Measurements from ENCODE around the gene GLA.

The GLA gene

DNA sequence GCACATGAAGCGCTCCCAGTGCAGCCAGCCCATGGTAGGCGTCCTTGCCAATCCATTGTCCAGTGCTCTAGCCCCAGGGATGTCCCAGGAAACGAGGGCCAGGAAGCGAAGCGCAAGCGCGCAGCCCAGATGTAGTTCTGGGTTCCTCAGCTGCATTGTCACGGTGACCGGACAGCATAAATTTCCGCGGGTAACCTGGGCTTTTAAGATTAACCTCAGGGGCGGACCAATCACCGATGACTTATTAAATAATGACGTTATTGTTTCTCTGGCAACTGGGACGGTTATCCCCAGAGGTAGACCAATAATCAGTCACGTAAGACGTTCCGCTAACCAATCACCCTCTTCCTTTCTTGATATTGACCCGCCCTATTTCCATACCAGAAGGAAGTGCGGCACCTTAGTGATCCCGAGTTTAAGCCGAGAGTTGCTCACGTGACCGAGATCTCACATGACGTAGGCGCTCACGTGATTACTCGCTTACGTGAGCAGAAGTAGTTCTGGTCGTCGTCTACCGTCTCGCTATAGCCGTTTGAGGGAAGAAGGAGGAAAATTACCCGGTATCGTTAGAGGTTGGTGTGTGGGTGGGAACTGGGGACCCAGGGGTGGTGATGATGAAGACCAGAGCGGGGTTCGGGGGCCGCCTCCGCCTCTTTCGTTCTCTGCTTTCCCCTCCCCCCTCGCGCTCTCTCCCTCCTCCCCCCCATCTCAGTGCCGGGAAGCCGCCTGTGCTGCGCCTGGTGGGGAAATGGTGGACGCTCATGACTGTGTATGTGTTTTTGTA, at the start of gene GLA, which contains the start of gene HNRNPH2:
Gene GLA (minus strand): TSS at position 178 of the 784 bp plus-strand sequence. CDS start 22 bp downstream, at position 156.
Gene HNRNPH2 (plus strand): TSS at position 475 of the 784 bp plus-strand sequence. CDS start 3,767 bp downstream, outside the sequence.
- Histone ChIP-seq H3K27ac (peak within 1 kb of the TSS; percentile 84), H3K4me3 (ENCODE audit: low read depth, low read length) (peak within 1 kb of the TSS; percentile 73), H3K36me3 (peaks cover 4% of the 10 kb centered on the region), H3K9me3 (ENCODE audit: severe bottlenecking) (no peaks in the 10 kb centered on the region), H3K27me3 (ENCODE audit: insufficient read depth, low read depth, severe bottlenecking) (no peaks in the 10 kb centered on the region)
- TF ChIP-seq, protein P1, sequence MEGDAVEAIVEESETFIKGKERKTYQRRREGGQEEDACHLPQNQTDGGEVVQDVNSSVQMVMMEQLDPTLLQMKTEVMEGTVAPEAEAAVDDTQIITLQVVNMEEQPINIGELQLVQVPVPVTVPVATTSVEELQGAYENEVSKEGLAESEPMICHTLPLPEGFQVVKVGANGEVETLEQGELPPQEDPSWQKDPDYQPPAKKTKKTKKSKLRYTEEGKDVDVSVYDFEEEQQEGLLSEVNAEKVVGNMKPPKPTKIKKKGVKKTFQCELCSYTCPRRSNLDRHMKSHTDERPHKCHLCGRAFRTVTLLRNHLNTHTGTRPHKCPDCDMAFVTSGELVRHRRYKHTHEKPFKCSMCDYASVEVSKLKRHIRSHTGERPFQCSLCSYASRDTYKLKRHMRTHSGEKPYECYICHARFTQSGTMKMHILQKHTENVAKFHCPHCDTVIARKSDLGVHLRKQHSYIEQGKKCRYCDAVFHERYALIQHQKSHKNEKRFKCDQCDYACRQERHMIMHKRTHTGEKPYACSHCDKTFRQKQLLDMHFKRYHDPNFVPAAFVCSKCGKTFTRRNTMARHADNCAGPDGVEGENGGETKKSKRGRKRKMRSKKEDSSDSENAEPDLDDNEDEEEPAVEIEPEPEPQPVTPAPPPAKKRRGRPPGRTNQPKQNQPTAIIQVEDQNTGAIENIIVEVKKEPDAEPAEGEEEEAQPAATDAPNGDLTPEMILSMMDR (IDR thresholded peaks at IDR 0.05; ENCODE audit: low read depth, low read length) = no peak
- DNase-seq = peak; percentile 88

DNA sequence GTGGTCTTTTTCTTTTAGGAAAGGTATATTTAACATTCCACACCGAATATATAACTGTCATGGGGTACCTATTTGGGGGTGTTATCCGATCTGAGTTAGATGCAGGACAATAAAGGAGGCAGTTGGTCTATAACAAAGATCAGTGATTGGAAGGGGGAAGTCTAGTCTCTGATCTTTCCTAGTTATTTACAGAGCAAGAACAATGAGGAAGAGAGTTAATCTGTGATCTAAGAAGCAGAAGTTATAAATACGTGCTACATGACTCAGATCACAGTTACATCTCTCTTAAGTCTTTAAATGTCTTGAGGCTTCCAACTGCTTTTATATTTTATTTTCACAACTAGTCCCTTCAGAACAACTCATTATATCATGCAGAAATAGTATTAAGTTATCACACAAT, 44.3 kb upstream of the GLA start:
- Histone ChIP-seq H3K4me3 (ENCODE audit: low read depth, low read length) (no peak overlapping the region), H3K9me3 (ENCODE audit: severe bottlenecking) (peaks cover 2% of the 10 kb centered on the region), H3K36me3 (no peaks in the 10 kb centered on the region), H3K27me3 (ENCODE audit: insufficient read depth, low read depth, severe bottlenecking) (no peaks in the 10 kb centered on the region), H3K27ac (no peak overlapping the region)
- DNase-seq = no peak
- TF ChIP-seq, protein P1 (IDR thresholded peaks at IDR 0.05; ENCODE audit: low read depth, low read length) = no peak

DNA sequence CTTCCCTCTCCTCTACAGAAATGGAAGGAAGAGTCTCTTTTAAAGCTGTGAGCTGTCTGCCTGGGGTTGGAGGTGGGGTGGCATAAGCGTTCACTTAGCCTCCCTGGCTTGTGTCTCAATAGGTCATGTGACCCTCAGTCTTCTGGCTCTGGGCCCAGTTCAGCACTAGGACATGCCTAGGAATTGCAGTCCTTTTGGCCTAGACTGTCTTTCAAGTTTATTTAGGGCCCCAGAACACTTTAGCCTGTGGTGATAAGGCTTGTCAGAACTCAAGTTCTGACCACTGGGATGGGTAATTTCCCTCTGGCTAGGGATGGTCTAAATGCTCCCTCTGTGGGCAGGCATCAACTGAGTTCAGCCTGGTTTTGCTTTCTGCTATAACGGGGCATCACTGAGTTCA, 43.2 kb upstream of the GLA start:
- Histone ChIP-seq H3K36me3 (no peaks in the 10 kb centered on the region), H3K27me3 (ENCODE audit: insufficient read depth, low read depth, severe bottlenecking) (no peaks in the 10 kb centered on the region), H3K27ac (no peak overlapping the region), H3K4me3 (ENCODE audit: low read depth, low read length) (no peak overlapping the region), H3K9me3 (ENCODE audit: severe bottlenecking) (peaks cover 2% of the 10 kb centered on the region)
- TF ChIP-seq, protein P1 (IDR thresholded peaks at IDR 0.05; ENCODE audit: low read depth, low read length) = no peak
- no peak for DNase-seq

DNA sequence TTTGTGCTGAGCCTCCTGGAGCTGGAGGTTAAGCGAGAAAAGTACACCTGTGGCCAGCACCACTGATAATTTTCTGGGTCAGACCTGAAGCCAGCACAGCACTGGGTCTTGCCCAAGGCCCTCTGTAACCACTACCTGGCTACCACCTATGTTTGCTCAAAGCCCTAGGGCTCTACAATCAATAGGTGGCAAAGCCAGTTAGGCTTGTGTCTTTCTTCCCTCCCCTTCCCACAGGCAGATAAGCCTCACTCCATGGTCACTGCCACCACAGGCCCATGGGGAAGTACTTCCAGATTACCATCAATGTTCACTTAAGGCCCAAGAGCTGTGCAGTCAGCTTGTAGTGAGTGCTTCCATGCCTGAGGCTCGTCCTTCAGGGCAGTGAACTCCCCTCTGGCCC, 42.4 kb upstream of the GLA start:
- TF ChIP-seq, protein P1 (IDR thresholded peaks at IDR 0.05; ENCODE audit: low read depth, low read length) = no peak
- Histone ChIP-seq H3K27ac (no peak overlapping the region), H3K9me3 (ENCODE audit: severe bottlenecking) (peaks cover 2% of the 10 kb centered on the region), H3K36me3 (no peaks in the 10 kb centered on the region), H3K4me3 (ENCODE audit: low read depth, low read length) (no peak overlapping the region), H3K27me3 (ENCODE audit: insufficient read depth, low read depth, severe bottlenecking) (no peaks in the 10 kb centered on the region)
- no peak for DNase-seq

DNA sequence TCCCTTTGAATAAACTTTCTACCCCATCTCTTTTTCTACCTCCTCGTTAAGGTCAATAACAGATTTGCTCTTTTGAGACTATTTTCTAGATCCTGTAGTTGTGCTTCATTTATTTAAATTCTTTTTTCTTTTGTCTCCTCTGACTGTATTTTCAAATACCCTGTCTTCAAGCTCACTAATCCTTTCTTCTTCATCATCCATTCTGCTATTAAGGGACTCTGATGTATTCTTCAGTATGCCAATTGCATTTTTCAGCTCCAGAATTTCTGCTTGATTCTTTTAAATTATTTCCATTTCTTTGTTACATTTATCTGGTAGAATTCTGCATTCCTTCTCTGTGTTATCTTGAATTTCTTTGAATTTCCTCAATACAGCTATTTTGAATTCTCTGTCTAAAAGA, 41.6 kb upstream of the GLA start:
- Histone ChIP-seq H3K4me3 (ENCODE audit: low read depth, low read length) (no peak overlapping the region), H3K27me3 (ENCODE audit: insufficient read depth, low read depth, severe bottlenecking) (no peaks in the 10 kb centered on the region), H3K27ac (no peak overlapping the region), H3K36me3 (no peaks in the 10 kb centered on the region), H3K9me3 (ENCODE audit: severe bottlenecking) (peaks cover 2% of the 10 kb centered on the region)
- TF ChIP-seq, protein P1 (IDR thresholded peaks at IDR 0.05; ENCODE audit: low read depth, low read length) = no peak
- no peak for DNase-seq
